OCI-LY3 (cell line): ENCODE measurements around the gene ZNF213.

Experiments used
- CTCF ChIP-seq: fragments of 200-600, 300-600 bp; sonication (generic); IDR thresholded peaks from 2 replicates; pipeline ENCODE4 v1.5.1; 2014; ENCODE audit warnings: antibody characterized with exemption, low read length, low read depth
- EZH2phosphoT487 ChIP-seq: fragments of 200-600 bp; shearing (Covaris generic); IDR thresholded peaks from 2 replicates; pipeline ENCODE4 v1.6.1; 2018; ENCODE audit warnings: antibody characterized with exemption, mixed run types, low read depth

GRCh38 chr16:3115561-3115960 lies 19.3 kb upstream of the ZNF213 start:
- TF ChIP-seq CTCF (peak; percentile 20; the same call in 1 of the 2 replicates), EZH2phosphoT487 (no peak)
